Sigmoid colon (tissue), 7 donors: ENCODE measurements around the gene INPP5D. TPM values are rescaled to one million over a fixed set of nuclear protein-coding genes. Genes with fewer than 3 reads are reported as not detected.
"Not testable (repeated sequence)": the region's sequence is repeated elsewhere in the genome, so short reads cannot be mapped to it uniquely, and the experiment has no call there.

ENCODE experiments used
- DNase-seq: peaks from one replicate; pipeline ENCODE4 v3.0.0-alpha.2; 2019
- H3K27ac ChIP-seq, 4 donors: fragments of 200-600 bp; sonication (generic); one replicate each; pipeline ENCODE4 v1.5.1; 2016 to 2019; ENCODE audit warnings: mild to moderate bottlenecking in 1 of 4
- H3K27me3 ChIP-seq, 3 donors: fragments of 200-600 bp; sonication (generic); one replicate each; pipeline ENCODE4 v1.5.1; 2019; ENCODE audit warnings: mild to moderate bottlenecking in 1 of 3
- H3K36me3 ChIP-seq, 4 donors: fragments of 200-600 bp; sonication (generic); one replicate each; pipeline ENCODE4 v1.5.1; 2016 to 2019
- H3K4me1 ChIP-seq, 4 donors: fragments of 200-600 bp; sonication (generic); one replicate each; pipeline ENCODE4 v1.5.1; 2017 to 2019
- H3K4me3 ChIP-seq, 4 donors: fragments of 200-600 bp; sonication (generic); one replicate each; pipeline ENCODE4 v1.5.1; 2017 to 2019; ENCODE audit warnings: mild to moderate bottlenecking in 2 of 4, moderate library complexity in 1 of 4
- H3K9me3 ChIP-seq, 4 donors: fragments of 200-600 bp in 3 of 4; sonication (generic) in 3 of 4; one replicate each; pipeline versions ENCODE4 v1.5.1 to v1.6.1; 2013 to 2019
- CTCF ChIP-seq, 4 experiments: fragments of 450-650 bp in 3 of 4; fragments of 200-600 bp in 1 of 4; IDR thresholded peaks; one replicate each; pipeline ENCODE4 v1.5.1; 2016 to 2019; ENCODE audit warnings: antibody characterized with exemption in 4 of 4, mild to moderate bottlenecking in 3 of 4, moderate library complexity in 2 of 4
- EP300 ChIP-seq, 4 donors: sonication (generic); formaldehyde crosslinking; IDR thresholded peaks; one replicate each; pipeline ENCODE4 v1.6.1; 2017; ENCODE audit warnings: antibody characterized with exemption in 4 of 4
- POLR2A ChIP-seq, 2 donors: fragments of 450-650 bp; IDR thresholded peaks; one replicate each; pipeline ENCODE4 v1.6.1; 2016; ENCODE audit warnings: antibody characterized with exemption in 2 of 2, mild to moderate bottlenecking in 2 of 2, moderate library complexity in 2 of 2
- POLR2AphosphoS5 ChIP-seq, 4 donors: sonication (generic); formaldehyde crosslinking; IDR thresholded peaks; one replicate each; pipeline ENCODE4 v1.6.1; 2017; ENCODE audit warnings: antibody characterized with exemption in 4 of 4
- WGBS, 2 donors: extraction: QIAGEN DNeasy Blood & Tissue Kit; methylation state at CpG; one replicate each; pipeline ENCODE4 v1.1.7; 2013; 5-methylcytosine and 5-hydroxymethylcytosine counted together
- intact Hi-C: fragments of 100-400 bp; cut with DNase I; formaldehyde crosslinking; loops from one replicate; pipeline ENCODE4 v1.15.1; 2023
- polyA plus RNA-seq, 3 donors: library from polyadenylated mRNA; stranded (reverse); fragments of 200-250 nt; gene quantifications; one replicate each; pipeline ENCODE4 v1.2.3, GENCODE V29; 2013
- total RNA-seq, 4 donors: library from RNA; depleted of rRNA; stranded (reverse); fragments of >200 nt; gene quantifications; one replicate each; pipeline ENCODE4 v1.1.0, GENCODE V29; 2016
- donor health status: healthy with polysubstance abuse.
- donor health status: Bipolar disorder and iron deficiency.
- donor health status: healthy.

INPP5D gene
- total and polyA plus RNA-seq, 7 donors: 4.2 to 44.8 (median 8.7) TPM

GRCh38 chr2:233147829-233148167, 87.7 kb downstream of the INPP5D start:
- DNase-seq: no peak
- Histone ChIP-seq H3K9me3 (no peaks in the 10 kb centered on the region), H3K27me3 (peaks cover 0 to 8% (median 0%) of the 10 kb centered on the region in 3 donors), H3K4me1 (no peaks in the 10 kb centered on the region), H3K27ac (no peak overlapping the region), H3K4me3 (no peak overlapping the region), H3K36me3 (no peaks in the 10 kb centered on the region)
- TF ChIP-seq EP300 (IDR thresholded peaks at IDR 0.05) (no peak), POLR2A (IDR thresholded peaks at IDR 0.05) (no peak), POLR2AphosphoS5 (IDR thresholded peaks at IDR 0.05) (no peak), CTCF (IDR thresholded peaks at IDR 0.05) (no peak)
- intact Hi-C loops: no loop called here
- 53 to 91% methylated on average over 1 of the region's 1 CpG for WGBS, 2 donors

DNA sequence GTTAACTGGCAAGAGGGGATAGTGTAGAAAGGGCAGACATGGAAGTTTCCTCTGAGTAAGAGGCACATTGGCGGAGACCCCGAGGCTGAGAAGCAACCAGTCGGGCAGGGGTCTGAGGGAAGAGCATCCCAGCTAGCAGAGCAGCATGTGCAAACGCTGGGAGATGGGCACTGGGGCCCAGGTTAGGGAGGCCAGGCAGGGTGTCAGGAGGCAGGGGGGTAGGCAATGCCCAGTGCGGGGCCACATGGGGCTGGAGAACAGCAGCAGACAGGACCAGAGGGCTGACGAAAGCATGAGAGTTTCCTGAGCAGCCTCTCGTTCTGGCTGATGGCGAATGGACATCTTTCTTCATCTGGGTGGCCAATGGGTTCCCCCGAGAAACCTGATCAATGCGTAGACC, 88.2 kb downstream of the INPP5D start:
- Histone ChIP-seq H3K27ac (no peak overlapping the region), H3K9me3 (no peaks in the 10 kb centered on the region), H3K4me1 (no peaks in the 10 kb centered on the region), H3K36me3 (no peaks in the 10 kb centered on the region), H3K27me3 (peaks cover 0 to 2% (median 0%) of the 10 kb centered on the region in 3 donors), H3K4me3 (no peak overlapping the region)
- intact Hi-C loops: no loop called here
- no peak for DNase-seq
- TF ChIP-seq POLR2AphosphoS5 (IDR thresholded peaks at IDR 0.05) (no peak), CTCF (IDR thresholded peaks at IDR 0.05) (no peak), EP300 (IDR thresholded peaks at IDR 0.05) (no peak), POLR2A (IDR thresholded peaks at IDR 0.05) (no peak)
- 89 to 92% methylated on average over 10 of the region's 10 CpGs for WGBS, 2 donors

DNA sequence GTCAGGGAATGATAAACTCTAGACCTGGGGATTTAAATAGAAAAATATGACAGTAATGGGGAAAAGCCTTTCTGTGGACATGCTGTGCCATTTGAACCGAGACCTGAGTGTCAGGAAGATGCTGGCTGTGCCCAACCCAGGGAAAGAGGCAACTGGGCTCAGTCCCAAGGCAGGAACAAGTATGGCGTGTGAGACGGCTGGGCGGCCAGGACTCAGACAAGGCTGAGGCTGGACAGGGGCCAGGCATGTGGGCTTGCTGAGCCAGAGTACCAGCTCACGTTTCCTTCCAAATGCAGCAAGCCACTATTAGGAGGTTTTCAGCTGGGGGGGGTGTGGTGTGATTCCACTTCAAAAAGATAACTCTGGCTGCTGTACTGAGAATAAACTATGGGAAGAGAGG, 92.4 kb downstream of the INPP5D start:
- Histone ChIP-seq H3K4me3 (no peak overlapping the region), H3K36me3 (no peaks in the 10 kb centered on the region), H3K27me3 (no peaks in the 10 kb centered on the region), H3K9me3 (no peaks in the 10 kb centered on the region), H3K27ac (no peak overlapping the region), H3K4me1 (no peaks in the 10 kb centered on the region)
- 56 to 75% methylated on average over 5 of the region's 5 CpGs for WGBS, 2 donors
- intact Hi-C loops: no loop called here
- TF ChIP-seq POLR2A (IDR thresholded peaks at IDR 0.05): no peak
- TF ChIP-seq POLR2AphosphoS5 (IDR thresholded peaks at IDR 0.05): no peak
- no peak for TF ChIP-seq EP300 (IDR thresholded peaks at IDR 0.05)
- no peak for TF ChIP-seq CTCF (IDR thresholded peaks at IDR 0.05)
- no peak for DNase-seq

- intact Hi-C loops: no loop called here
- H3K9me3 ChIP-seq: no peaks in the 10 kb centered on the region
- no peaks in the 10 kb centered on the region for H3K27me3 ChIP-seq
- H3K4me3 ChIP-seq: no peak overlapping the region
- H3K36me3 ChIP-seq: no peaks in the 10 kb centered on the region
- H3K27ac ChIP-seq: no peak overlapping the region
- TF ChIP-seq POLR2AphosphoS5 (IDR thresholded peaks at IDR 0.05): no peak
- no peak for TF ChIP-seq EP300 (IDR thresholded peaks at IDR 0.05)
- TF ChIP-seq POLR2A (IDR thresholded peaks at IDR 0.05): no peak
- TF ChIP-seq CTCF (IDR thresholded peaks at IDR 0.05): no peak
- DNase-seq: no peak
- 69 to 76% methylated on average over 9 of the region's 9 CpGs for WGBS, 2 donors
- H3K4me1 ChIP-seq: no peaks in the 10 kb centered on the region
Observed at GRCh38 chr2:233153146-233153798, 93.1 kb downstream of the INPP5D start.

DNA sequence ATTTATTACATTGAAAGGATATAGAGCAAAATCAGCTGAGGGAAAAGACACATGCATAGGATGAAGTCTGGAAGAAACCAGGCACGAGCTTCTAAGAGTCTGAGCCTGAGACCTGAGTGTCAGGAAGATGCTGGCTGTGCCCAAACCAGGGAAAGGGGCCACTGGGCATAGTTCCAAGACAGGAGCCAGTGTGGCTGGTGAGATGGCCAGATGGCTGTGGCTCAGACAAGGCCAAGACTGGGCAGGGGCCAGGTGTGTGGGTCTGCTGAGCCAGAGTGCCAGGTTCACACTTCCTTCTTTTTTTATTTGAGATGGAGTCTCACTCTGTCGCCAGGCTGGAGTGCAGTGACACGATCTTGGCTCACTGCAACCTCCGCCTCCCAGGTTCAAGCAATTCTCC, 95.9 kb downstream of the INPP5D start:
- DNase-seq: no peak
- no peak for TF ChIP-seq CTCF (IDR thresholded peaks at IDR 0.05)
- TF ChIP-seq POLR2AphosphoS5 (IDR thresholded peaks at IDR 0.05): no peak
- TF ChIP-seq EP300 (IDR thresholded peaks at IDR 0.05): no peak
- no peak for TF ChIP-seq POLR2A (IDR thresholded peaks at IDR 0.05)
- H3K27me3 ChIP-seq: no peaks in the 10 kb centered on the region
- H3K36me3 ChIP-seq: no peaks in the 10 kb centered on the region
- H3K4me1 ChIP-seq: no peaks in the 10 kb centered on the region
- H3K4me3 ChIP-seq: no peak overlapping the region
- WGBS, 2 donors: 84 to 89% methylated on average over 4 of the region's 4 CpGs
- no peaks in the 10 kb centered on the region for H3K9me3 ChIP-seq
- intact Hi-C loops: no loop called here
- no peak overlapping the region for H3K27ac ChIP-seq

GRCh38 chr2:233156461-233156860, 96.3 kb downstream of the INPP5D start:
- H3K9me3 ChIP-seq, DNase-seq, H3K27me3 ChIP-seq, intact Hi-C loops, H3K4me1 ChIP-seq, H3K27ac ChIP-seq, H3K36me3 ChIP-seq, H3K4me3 ChIP-seq: not testable (repeated sequence)
- WGBS, 2 donors: 75 to 89% methylated on average over 5 of the region's 5 CpGs
